IMR-90 (cell line): ENCODE results near the gene SESN2. TPM values are rescaled to one million over a fixed set of nuclear protein-coding genes. Genes with fewer than 3 reads are reported as not detected.

Experiments used
- ATAC-seq: fragments of 200-7000 bp; cut with Tn5 transposase; 2 replicates; pipeline ENCODE4 v1.9.1; 2020; ENCODE audit warnings: low read depth, mild to moderate bottlenecking, moderate library complexity
- BruUV-seq: library from RNA; stranded (reverse); fragments of 400-500 nt; replicated peaks from 2 replicates; lab custom pipeline; 2021; lab: Mats Ljungman, UMichigan
- CTCF ChIA-PET: fragments of 300-600 bp; formaldehyde crosslinking; extraction: SDS; loops from one replicate; lab custom pipeline; 2021; ENCODE audit warnings: antibody characterized with exemption; lab: Yijun Ruan, JAX
- POLR2A ChIA-PET: fragments of 300-600 bp; sonication (Branson Sonifier 250); formaldehyde crosslinking; loops from one replicate; lab custom pipeline; 2022; ENCODE audit warnings: antibody characterized with exemption; ENCODE audit not compliant: unreplicated experiment; lab: Charles Lee
- DNase-seq: peaks from one replicate; pipeline ENCODE4 v3.0.0; 2013
- H2AFZ ChIP-seq: replicated peaks from 2 replicates; pipeline ENCODE3; 2013; ENCODE audit warnings: low read length, mild to moderate bottlenecking; ENCODE audit not compliant: poor library complexity
- H2AK5ac ChIP-seq: 2 replicates; pipeline ENCODE4 v1.6.1; 2013; ENCODE audit warnings: low read depth, low read length, inconsistent platforms
- H2AK9ac ChIP-seq: replicated peaks from 2 replicates; pipeline ENCODE3; 2013; ENCODE audit warnings: mild to moderate bottlenecking, low read depth, low read length, moderate library complexity; ENCODE audit not compliant: poor library complexity
- H2BK120ac ChIP-seq: 2 replicates; pipeline ENCODE4 v1.6.1; 2013; ENCODE audit warnings: low read depth, low read length, inconsistent platforms
- H2BK15ac ChIP-seq: 3 replicates; pipeline ENCODE4 v1.6.1; 2013; ENCODE audit warnings: low read depth, low read length, inconsistent platforms
- H2BK20ac ChIP-seq: 2 replicates; pipeline ENCODE4 v1.6.1; 2013; ENCODE audit warnings: low read depth, mild to moderate bottlenecking, inconsistent platforms, low read length, moderate library complexity
- H2BK5ac ChIP-seq: 2 replicates; pipeline ENCODE4 v1.6.1; 2013; ENCODE audit warnings: mild to moderate bottlenecking, low read depth, low read length, inconsistent platforms; ENCODE audit not compliant: poor library complexity, severe bottlenecking
- H3K14ac ChIP-seq: replicated peaks from 2 replicates; pipeline ENCODE4 v1.6.1; 2013; ENCODE audit warnings: low read depth, low read length, inconsistent platforms
- H3K18ac ChIP-seq: 2 replicates; pipeline ENCODE4 v1.6.1; 2013; ENCODE audit warnings: low read depth, low read length, control low read depth
- H3K23ac ChIP-seq: 2 replicates; pipeline ENCODE4 v1.6.1; 2013; ENCODE audit warnings: low read depth, low read length, inconsistent platforms
- H3K27ac ChIP-seq: 2 replicates; pipeline ENCODE4 v1.5.1; 2013; ENCODE audit warnings: mild to moderate bottlenecking, control low read depth, low read length; ENCODE audit not compliant: insufficient read depth
- H3K27me3 ChIP-seq: 2 replicates; pipeline ENCODE4 v1.6.1; 2013; ENCODE audit warnings: low read length; ENCODE audit not compliant: control insufficient read depth, insufficient read depth
- H3K36me3 ChIP-seq: 2 replicates; pipeline ENCODE4 v1.6.1; 2013; ENCODE audit warnings: low read length, mixed read lengths; ENCODE audit not compliant: control insufficient read depth, insufficient read depth
- H3K4ac ChIP-seq: 2 replicates; pipeline ENCODE4 v1.6.1; 2013; ENCODE audit warnings: low read depth, low read length, inconsistent platforms
- H3K4me1 ChIP-seq: 2 replicates; pipeline ENCODE4 v1.6.1; 2013; ENCODE audit warnings: low read length, mixed read lengths; ENCODE audit not compliant: control insufficient read depth, insufficient read depth
- H3K4me2 ChIP-seq: 2 replicates; pipeline ENCODE4 v1.6.1; 2013; ENCODE audit warnings: low read depth, mild to moderate bottlenecking, control low read depth, low read length, moderate library complexity
- H3K4me3 ChIP-seq: 2 replicates; pipeline ENCODE4 v1.5.1; 2013; ENCODE audit warnings: low read depth, mild to moderate bottlenecking, control low read depth, low read length, moderate library complexity; ENCODE audit not compliant: insufficient read depth
- H3K56ac ChIP-seq: 2 replicates; pipeline ENCODE4 v1.6.1; 2013; ENCODE audit warnings: low read length, inconsistent platforms; ENCODE audit not compliant: insufficient read depth; ENCODE audit errors: extremely low read depth
- H3K79me1 ChIP-seq, 2 experiments: 2 replicates each; pipeline ENCODE4 v1.6.1; 2013; ENCODE audit warnings: low read length in 2 of 2, inconsistent platforms in 1 of 2, low read depth in 1 of 2
- H3K9ac ChIP-seq: 2 replicates; pipeline ENCODE4 v1.6.1; 2013; ENCODE audit warnings: low read depth, low read length, control low read depth
- H3K9me1 ChIP-seq: 2 replicates; pipeline ENCODE4 v1.6.1; 2013; ENCODE audit warnings: low read length, inconsistent platforms; ENCODE audit not compliant: insufficient read depth
- H3K9me3 ChIP-seq: 2 replicates; pipeline ENCODE4 v1.6.1; 2013; ENCODE audit warnings: low read length; ENCODE audit not compliant: control insufficient read depth, insufficient read depth
- H4K20me1 ChIP-seq: 2 replicates; pipeline ENCODE4 v1.6.1; 2013; ENCODE audit warnings: low read length, inconsistent platforms; ENCODE audit not compliant: insufficient read depth
- H4K5ac ChIP-seq: 2 replicates; pipeline ENCODE4 v1.6.1; 2013; ENCODE audit warnings: mild to moderate bottlenecking, low read depth, low read length, control low read depth
- H4K8ac ChIP-seq, 2 experiments: 2 replicates each; pipeline ENCODE4 v1.6.1; 2013; ENCODE audit warnings: low read depth in 2 of 2, low read length in 2 of 2, control low read depth in 1 of 2, inconsistent platforms in 1 of 2
- H4K91ac ChIP-seq: 2 replicates; pipeline ENCODE4 v1.6.1; 2013; ENCODE audit warnings: low read depth, low read length, inconsistent platforms; ENCODE audit not compliant: insufficient read depth
- CEBPB ChIP-seq: IDR thresholded peaks from 2 replicates; pipeline ENCODE4 v1.6.1; 2012; ENCODE audit warnings: low read depth, low read length, improper control_type of control experiment
- CHD1 ChIP-seq: IDR thresholded peaks from 2 replicates; pipeline ENCODE4 v1.6.1; 2012; ENCODE audit warnings: low read depth, low read length, improper control_type of control experiment
- POLR2A ChIP-seq: IDR thresholded peaks from 2 replicates; pipeline ENCODE4 v1.6.1; 2012; ENCODE audit warnings: mild to moderate bottlenecking, low read depth, low read length
- RAD21 ChIP-seq: IDR thresholded peaks from 2 replicates; pipeline ENCODE4 v1.6.1; 2012; ENCODE audit warnings: low read length, improper control_type of control experiment
- USF2 ChIP-seq: fragments of 150-350 bp; IDR thresholded peaks from 2 replicates; pipeline ENCODE4 v1.6.1; 2017; ENCODE audit warnings: mild to moderate bottlenecking, antibody characterized with exemption, low read length, low read depth
- WGBS, 2 experiments: methylation state at CpG; one replicate each; pipeline versions ENCODE4 v1.1.5 to v1.1.7; 2013; ENCODE audit warnings: missing lambda C conversion rate in 2 of 2; ENCODE audit not compliant: insufficient read length in 1 of 2; ENCODE audit errors: extremely low coverage in 2 of 2; 5-methylcytosine and 5-hydroxymethylcytosine counted together
- dilution Hi-C: fragments of 300-500 bp; cut with HindIII; formaldehyde crosslinking; loops from one replicate; pipeline ENCODE4 v1.14.3; 2018; ENCODE audit warnings: low sequenced_read_pairs; ENCODE audit not compliant: unreplicated experiment
- in situ Hi-C: fragments of 300-500 bp; cut with MboI; formaldehyde crosslinking; loops from 3 replicates; pipeline ENCODE4 v1.14.3; 2019; ENCODE audit warnings: low sequenced_read_pairs, inconsistent platforms, mixed read lengths
- intact Hi-C: fragments of 100-400 bp; cut with micrococcal nuclease; formaldehyde crosslinking; loops from 2 replicates; pipeline ENCODE4 v1.10.0; 2022
- polyA plus RNA-seq, 3 experiments: library from polyadenylated mRNA; depleted of rRNA; stranded (reverse); fragments of >200 nt; gene quantifications; 2 replicates each; pipeline ENCODE4 v1.2.3, GENCODE V29; 2012; ENCODE audit warnings: low replicate concordance in 1 of 3
- total RNA-seq: library from RNA; depleted of rRNA; stranded (reverse); fragments of >200 nt; gene quantifications from 2 replicates; pipeline ENCODE4 v1.2.3, GENCODE V29; 2012

The SESN2 gene
- total and polyA plus RNA-seq, 2 of the 4 experiments (the other 2 are of a cell fraction): 10.2 to 20.9 TPM

DNA sequence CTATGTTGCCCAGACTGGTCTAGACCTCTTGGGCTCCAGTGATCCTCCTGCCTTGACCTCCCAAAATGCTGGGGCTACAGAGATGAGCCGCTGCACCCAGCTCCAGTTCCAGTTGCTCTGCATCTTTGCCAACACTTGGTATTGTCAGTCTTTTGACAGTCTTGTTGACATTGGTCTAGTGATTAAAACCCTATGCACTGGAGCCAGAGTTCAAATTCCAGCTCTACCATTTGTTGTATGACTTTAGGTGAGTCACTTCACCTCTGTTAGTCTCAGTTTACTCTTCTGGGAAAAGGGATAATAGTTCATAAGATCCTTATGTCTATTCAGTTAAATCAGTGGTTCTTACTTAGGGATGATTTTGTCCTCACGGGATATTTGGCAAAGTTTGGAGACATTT, 36.6 kb downstream of the SESN2 start:
- no peak for ATAC-seq
- no TSS peak for BruUV-seq

More for the DNA sequence above, 36.6 kb downstream of the SESN2 start:
- no peak overlapping the region for H2BK120ac ChIP-seq
- H3K27me3 ChIP-seq: no peaks in the 10 kb centered on the region; the same call in 1 of the 2 replicates
- dilution Hi-C loops (no loop called here), in situ Hi-C loops (no loop called here), intact Hi-C loops (no loop called here)
- H3K4me3 ChIP-seq: no peak overlapping the region
- no peaks in the 10 kb centered on the region for H3K36me3 ChIP-seq
- H3K23ac ChIP-seq: no peak overlapping the region
- H3K4me2 ChIP-seq: no peak overlapping the region
- CTCF ChIA-PET: no interaction called here
- no peak overlapping the region for H3K18ac ChIP-seq
- no peak overlapping the region for H4K5ac ChIP-seq
- POLR2A ChIA-PET: no interaction called here
- peaks cover 2% of the 10 kb centered on the region; the same call in 1 of the 2 replicates for H3K4me1 ChIP-seq
- H2BK5ac ChIP-seq: no peak overlapping the region
- no peak overlapping the region for H2AFZ ChIP-seq
- 83% methylated on average over 1 of the region's 2 CpGs; no CpG with 5 or more reads in 1 of the 2 experiments for WGBS, 2 experiments
- TF ChIP-seq CEBPB (no peak), RAD21 (no peak), POLR2A (no peak), USF2 (no peak), CHD1 (no peak)
- no peak overlapping the region for H3K4ac ChIP-seq
- H4K91ac ChIP-seq: no peak overlapping the region
- H3K9me1 ChIP-seq: peaks cover 7% of the 10 kb centered on the region; the same call in 1 of the 2 replicates
- H3K14ac ChIP-seq: no peak overlapping the region
- no peak overlapping the region for H2BK15ac ChIP-seq
- no peak overlapping the region for H3K27ac ChIP-seq
- H3K79me1 ChIP-seq: no peaks in the 10 kb centered on the region
- no peak overlapping the region for H3K56ac ChIP-seq
- H3K9me3 ChIP-seq: no peaks in the 10 kb centered on the region
- DNase-seq: no peak
- H2AK5ac ChIP-seq: no peak overlapping the region
- no peak overlapping the region for H2BK20ac ChIP-seq
- H3K9ac ChIP-seq: no peak overlapping the region
- no peaks in the 10 kb centered on the region for H4K20me1 ChIP-seq
- H2AK9ac ChIP-seq: no peak overlapping the region
- no peak overlapping the region for H4K8ac ChIP-seq
